ENCODE data around the gene NALF2.

NALF2 gene

GRCh38 chrX:69496183-69496582 is 7.9 kb upstream of the NALF2 start:
- FAIRE-seq = no peak
- no peak for DNase-seq (ENCODE audit: insufficient read length, low spot score)
- no peak for TF ChIP-seq CTCF (IDR thresholded peaks at IDR 0.05; ENCODE audit: insufficient read depth, missing control alignments)

GRCh38 chrX:69501429-69501828 is 2.7 kb upstream of the NALF2 start:
- FAIRE-seq (no peak), DNase-seq (ENCODE audit: insufficient read length, low spot score) (no peak)
- no peak for TF ChIP-seq CTCF (IDR thresholded peaks at IDR 0.05; ENCODE audit: insufficient read depth, missing control alignments)

GRCh38 chrX:69503228-69503781 is 821 bp upstream of the NALF2 start:
- FAIRE-seq (peak; percentile 46), DNase-seq (ENCODE audit: insufficient read length, low spot score) (no peak)
- TF ChIP-seq CTCF (IDR thresholded peaks at IDR 0.05; ENCODE audit: insufficient read depth, missing control alignments) = peak; percentile 58

- FAIRE-seq (no peak), DNase-seq (ENCODE audit: insufficient read length, low spot score) (no peak)
Measured at GRCh38 chrX:69504626-69505612, 793 bp downstream of the NALF2 start.

GRCh38 chrX:69505772-69506616 is 1.9 kb downstream of the NALF2 start:
- DNase-seq (ENCODE audit: insufficient read length, low spot score) (no peak), FAIRE-seq (no peak)
- no peak for TF ChIP-seq CTCF (IDR thresholded peaks at IDR 0.05; ENCODE audit: insufficient read depth, missing control alignments)

More at GRCh38 chrX:69504626-69505612, 793 bp downstream of the NALF2 start:
- TF ChIP-seq CTCF (IDR thresholded peaks at IDR 0.05; ENCODE audit: insufficient read depth, missing control alignments) = no peak

- DNase-seq (ENCODE audit: insufficient read length, low spot score) = no peak
- no peak for TF ChIP-seq CTCF (IDR thresholded peaks at IDR 0.05; ENCODE audit: insufficient read depth, missing control alignments)
- no peak for FAIRE-seq
Measured at GRCh38 chrX:69506617-69507499, 2.7 kb downstream of the NALF2 start.

All from D721Med (cell line).